AG09309 (cell line): ENCODE data around the gene SRRM5.
A peak's percentile ranks its signal among the peaks of the same experiment; 100 is the strongest.

Source experiments
- DNase-seq: peaks from one replicate; pipeline ENCODE4 v3.0.0-alpha.2; 2010; ENCODE audit warnings: low read depth
- H3K4me3 ChIP-seq: 2 replicates; pipeline ENCODE4 v1.5.1; 2011; ENCODE audit warnings: mild to moderate bottlenecking, low read depth, low read length, moderate library complexity; ENCODE audit not compliant: control insufficient read depth
- TF ChIP-seq, protein P1 (sequence below): IDR thresholded peaks from 2 replicates; pipeline ENCODE4 v1.5.1; 2011; ENCODE audit warnings: mild to moderate bottlenecking, low read depth, low read length, inconsistent platforms; ENCODE audit not compliant: insufficient read depth, control insufficient read depth; ENCODE audit errors: missing control alignments

Gene SRRM5

DNA sequence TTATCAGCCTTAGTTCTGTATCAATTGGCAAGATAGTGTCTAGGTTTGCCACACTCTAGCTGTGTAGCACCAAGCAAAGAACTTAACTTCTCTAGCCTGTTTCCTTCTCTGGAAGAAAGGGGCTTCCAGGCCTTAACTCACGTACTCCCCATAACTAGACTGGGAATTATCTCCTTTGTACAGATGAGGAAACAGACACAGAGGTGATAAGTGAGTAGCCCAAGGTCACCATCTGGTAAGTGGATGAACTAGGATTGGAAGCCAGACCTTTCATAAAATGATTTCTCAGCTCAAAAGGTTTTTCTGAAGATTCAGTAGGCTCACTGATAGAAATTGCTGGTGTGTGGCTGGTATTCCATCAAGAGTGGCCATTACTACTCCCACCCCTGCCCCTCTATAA is 4.4 kb downstream of the SRRM5 start:
- H3K4me3 ChIP-seq = no peak overlapping the region
- TF ChIP-seq, protein P1, sequence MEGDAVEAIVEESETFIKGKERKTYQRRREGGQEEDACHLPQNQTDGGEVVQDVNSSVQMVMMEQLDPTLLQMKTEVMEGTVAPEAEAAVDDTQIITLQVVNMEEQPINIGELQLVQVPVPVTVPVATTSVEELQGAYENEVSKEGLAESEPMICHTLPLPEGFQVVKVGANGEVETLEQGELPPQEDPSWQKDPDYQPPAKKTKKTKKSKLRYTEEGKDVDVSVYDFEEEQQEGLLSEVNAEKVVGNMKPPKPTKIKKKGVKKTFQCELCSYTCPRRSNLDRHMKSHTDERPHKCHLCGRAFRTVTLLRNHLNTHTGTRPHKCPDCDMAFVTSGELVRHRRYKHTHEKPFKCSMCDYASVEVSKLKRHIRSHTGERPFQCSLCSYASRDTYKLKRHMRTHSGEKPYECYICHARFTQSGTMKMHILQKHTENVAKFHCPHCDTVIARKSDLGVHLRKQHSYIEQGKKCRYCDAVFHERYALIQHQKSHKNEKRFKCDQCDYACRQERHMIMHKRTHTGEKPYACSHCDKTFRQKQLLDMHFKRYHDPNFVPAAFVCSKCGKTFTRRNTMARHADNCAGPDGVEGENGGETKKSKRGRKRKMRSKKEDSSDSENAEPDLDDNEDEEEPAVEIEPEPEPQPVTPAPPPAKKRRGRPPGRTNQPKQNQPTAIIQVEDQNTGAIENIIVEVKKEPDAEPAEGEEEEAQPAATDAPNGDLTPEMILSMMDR = no peak
- no peak for DNase-seq

DNA sequence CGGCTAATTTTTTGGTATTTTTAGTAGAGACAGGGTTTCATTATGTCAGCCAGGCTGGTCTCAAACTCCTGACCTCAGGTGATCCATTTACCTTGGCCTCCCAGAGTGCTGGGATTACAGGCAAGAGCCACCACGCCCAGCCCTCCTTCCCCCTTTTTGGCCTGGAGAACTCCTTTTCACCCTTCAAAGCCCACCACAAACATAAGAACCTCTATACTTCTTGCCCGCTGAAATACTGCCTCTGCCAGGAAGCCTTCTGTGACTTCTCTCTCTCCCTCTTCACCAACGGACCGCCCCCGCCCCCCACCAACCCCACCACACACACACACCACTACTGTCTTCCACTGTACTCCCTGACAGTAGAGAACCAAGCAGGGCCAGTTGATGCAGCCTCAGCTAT is 5.1 kb downstream of the SRRM5 start:
- no peak for DNase-seq
- no peak overlapping the region for H3K4me3 ChIP-seq
- TF ChIP-seq, protein P1 = no peak

DNA sequence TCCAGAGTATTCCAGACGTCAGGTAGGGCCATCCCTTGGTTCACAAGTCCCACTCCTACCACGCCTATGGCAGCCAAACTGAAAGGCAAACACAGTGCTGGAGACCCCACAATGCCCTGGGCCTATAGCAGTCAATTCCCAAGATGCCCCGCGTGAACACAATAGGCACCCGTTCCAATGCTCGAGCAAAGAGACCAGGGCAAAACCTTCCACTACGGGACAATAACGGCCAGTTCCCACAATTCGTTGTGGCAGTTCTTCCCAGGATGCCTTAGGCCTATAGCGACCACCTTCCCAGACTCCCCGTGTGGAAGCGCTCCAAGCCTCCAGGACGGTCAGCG is 7.0 kb downstream of the SRRM5 start:
- no peak for DNase-seq

DNA sequence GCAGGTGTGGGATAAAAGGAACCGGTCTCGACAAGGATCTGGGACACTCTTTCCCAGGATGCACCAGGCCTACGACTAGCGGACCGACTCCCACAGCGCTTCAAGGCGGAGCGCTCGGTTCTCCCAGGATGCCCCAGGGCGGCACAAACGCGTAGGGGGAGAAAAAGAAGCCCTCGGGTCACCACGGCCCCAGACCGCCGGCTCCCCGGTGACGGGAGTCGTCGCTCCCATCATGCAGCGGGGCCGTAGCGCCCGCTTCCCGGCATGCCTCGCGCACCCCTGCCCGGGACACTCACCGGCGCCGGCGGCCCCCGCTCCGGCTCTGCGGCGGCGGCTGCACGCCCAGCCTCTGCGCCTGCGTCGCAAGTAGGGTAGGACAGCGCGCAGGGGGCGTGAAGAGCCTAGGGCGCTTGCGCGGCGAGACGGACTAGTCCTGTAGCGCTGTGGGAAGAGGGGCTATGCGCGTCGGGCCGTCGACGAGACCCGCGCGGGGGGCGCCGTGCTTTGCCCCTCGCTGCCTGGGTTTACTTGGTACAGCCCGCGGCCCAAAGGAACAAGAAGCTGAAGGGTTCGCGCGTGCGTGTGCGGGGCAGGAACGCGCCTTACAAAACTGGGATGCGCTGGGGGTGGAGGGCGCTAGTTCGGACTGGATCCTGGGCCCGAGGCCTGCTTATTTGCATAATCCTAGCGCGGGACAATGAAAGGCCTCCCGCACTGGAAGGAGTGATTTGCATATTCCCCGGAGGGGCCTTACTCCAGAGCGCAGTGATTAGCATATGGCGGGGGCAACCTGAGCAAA is 7.6 kb downstream of the SRRM5 start, which contains the start of gene ZNF428:
Gene ZNF428, minus strand, starts transcription at position 368 of the 799 bp plus-strand sequence. CDS start 5,325 bp downstream, outside the sequence.
- peak within 1 kb of the TSS; percentile 93 for H3K4me3 ChIP-seq
- peak; percentile 34 for DNase-seq
- TF ChIP-seq, protein P1 = no peak

More for the DNA sequence above, 7.0 kb downstream of the SRRM5 start:
- TF ChIP-seq, protein P1 = no peak
- H3K4me3 ChIP-seq = peak overlapping the region; percentile 93

DNA sequence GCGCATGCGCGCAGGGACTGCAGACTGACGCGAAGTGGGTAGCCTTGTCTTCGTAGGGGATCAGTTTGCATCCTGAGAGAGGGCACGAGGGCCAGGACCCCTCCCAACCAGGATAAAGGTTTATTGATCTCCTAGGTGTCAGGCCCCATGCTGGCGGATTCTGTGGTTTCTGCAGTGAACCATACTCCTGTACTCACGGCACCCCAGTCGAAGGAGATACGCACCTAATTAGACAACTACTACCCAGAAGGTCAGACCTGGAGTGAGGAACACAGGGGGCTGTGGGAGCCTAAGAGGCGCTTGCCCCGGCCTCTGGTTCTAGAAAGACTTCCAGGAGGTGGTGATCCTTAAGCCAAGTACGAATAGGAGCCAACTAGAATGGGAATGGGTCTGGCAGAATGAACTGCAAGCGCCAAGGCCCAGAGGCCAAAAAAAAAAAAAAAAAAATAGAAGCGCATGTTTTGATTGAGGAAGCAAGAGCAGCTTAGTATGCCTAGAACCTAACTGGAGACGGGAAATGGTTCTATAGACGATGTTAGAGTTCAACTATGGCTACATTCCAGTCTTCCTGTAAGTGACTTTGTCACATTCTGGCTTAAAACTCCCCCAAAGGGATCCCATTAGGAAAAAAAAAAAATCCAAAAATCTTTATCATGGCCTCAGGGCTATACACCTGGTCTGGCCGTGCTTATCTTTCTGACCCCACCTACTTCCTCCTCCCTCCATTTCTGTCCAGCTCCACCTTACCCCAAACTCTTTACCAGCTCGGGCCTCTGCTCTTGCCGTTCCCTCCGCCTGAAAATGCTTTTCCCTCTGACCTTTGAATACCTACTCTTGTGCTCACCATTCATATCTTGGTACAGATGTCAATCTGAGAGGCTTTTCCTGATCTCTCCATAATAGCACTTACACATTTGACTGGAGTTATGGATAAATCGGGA is 8.4 kb downstream of the SRRM5 start:
- H3K4me3 ChIP-seq = peak overlapping the region; percentile 93
- TF ChIP-seq, protein P1 = no peak
- no peak for DNase-seq

DNA sequence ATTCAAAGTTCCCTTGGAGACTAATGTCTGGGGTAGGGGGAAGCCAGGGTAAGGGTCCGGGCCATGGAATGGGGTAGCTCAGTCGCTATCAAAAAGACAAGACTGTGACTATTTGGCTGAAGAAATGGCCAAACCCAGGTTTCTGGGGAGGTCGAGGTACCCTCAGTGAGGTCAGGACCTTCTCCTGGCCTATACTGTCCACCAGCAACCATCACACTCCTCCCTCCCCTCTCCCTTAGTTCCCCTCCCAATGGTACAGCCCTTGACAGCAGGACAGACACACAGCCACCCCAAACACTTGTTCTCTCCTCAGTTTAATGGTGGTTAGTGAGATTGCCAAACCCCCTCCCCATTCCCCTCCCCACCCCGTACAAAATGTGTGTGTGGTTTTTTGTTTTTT is 10.2 kb downstream of the SRRM5 start:
- DNase-seq = no peak
- no peak overlapping the region for H3K4me3 ChIP-seq
- TF ChIP-seq, protein P1 = no peak
